ENCODE results near the gene TMEM174. TPM values are rescaled to one million over a fixed set of nuclear protein-coding genes. Genes with fewer than 3 reads are reported as not detected.

TMEM174 gene
- polyA plus RNA-seq, 2 donors = not detected

DNA sequence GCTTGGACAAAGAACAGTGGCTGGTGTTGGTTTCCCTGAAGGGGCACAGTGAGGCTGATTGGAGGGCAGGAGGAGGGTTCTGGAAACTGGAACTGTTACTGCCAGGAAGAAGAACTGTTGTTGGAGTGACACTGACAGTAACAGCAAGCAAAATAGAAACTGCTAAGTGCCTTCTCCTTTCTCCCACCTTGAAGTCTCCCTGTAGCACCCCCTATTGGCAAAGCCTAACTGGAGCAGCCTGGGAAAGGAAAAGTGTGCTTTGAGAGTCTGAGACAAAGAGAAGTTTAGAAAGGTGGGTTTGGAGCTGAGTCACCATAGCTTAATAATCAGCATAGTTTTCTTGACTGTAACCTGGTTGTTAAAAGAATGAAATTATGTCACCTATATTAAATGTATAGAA, 2.5 kb upstream of the TMEM174 start:
- no peak overlapping the region for H3K4me3 ChIP-seq (ENCODE audit: low read depth in 1 of 2, low read length in 2 of 2)
- H3K9me3 ChIP-seq (ENCODE audit: control insufficient read depth in 2 of 2, insufficient read depth in 1 of 2, low read depth in 1 of 2, low read length in 1 of 2) = no peaks in the 10 kb centered on the region
- no peaks in the 10 kb centered on the region for H3K36me3 ChIP-seq (ENCODE audit: control insufficient read depth in 2 of 2, insufficient read depth in 2 of 2, low read length in 1 of 2)
- H3K27me3 ChIP-seq (ENCODE audit: control insufficient read depth in 1 of 2, insufficient read depth in 2 of 2, low read length in 2 of 2) = peaks cover 0 to 3% of the 10 kb centered on the region in 2 donors
- H3K4me1 ChIP-seq (ENCODE audit: control insufficient read depth in 2 of 2, insufficient read depth in 2 of 2, low read length in 1 of 2) = no peaks in the 10 kb centered on the region
- no peak overlapping the region for H3K27ac ChIP-seq (ENCODE audit: low read depth in 2 of 2, low read length in 1 of 2)

DNA sequence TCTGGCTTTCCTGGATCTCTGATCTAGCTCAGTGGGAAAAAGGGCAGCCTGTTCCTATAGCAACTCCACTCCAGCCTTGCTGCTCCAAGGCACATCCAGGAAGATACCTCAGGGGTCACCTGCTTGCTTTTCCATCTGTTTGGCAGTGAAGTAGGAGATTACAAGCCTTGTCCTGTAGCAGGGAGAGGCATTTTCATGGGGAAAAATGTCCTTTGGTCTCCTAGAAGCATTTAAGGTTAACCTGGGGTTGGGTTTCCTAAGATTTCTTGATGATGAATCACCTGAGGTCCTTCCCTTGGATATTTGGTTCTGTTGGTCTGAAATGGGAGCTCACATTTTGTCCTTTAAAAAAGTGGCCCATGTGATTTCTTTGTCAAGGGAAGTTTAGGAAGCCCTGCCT, 1.5 kb upstream of the TMEM174 start:
- Histone ChIP-seq H3K27me3 (ENCODE audit: control insufficient read depth in 1 of 2, insufficient read depth in 2 of 2, low read length in 2 of 2) (no peaks in the 10 kb centered on the region), H3K4me3 (ENCODE audit: low read depth in 1 of 2, low read length in 2 of 2) (no peak overlapping the region), H3K27ac (ENCODE audit: low read depth in 2 of 2, low read length in 1 of 2) (no peak overlapping the region), H3K4me1 (ENCODE audit: control insufficient read depth in 2 of 2, insufficient read depth in 2 of 2, low read length in 1 of 2) (no peaks in the 10 kb centered on the region), H3K36me3 (ENCODE audit: control insufficient read depth in 2 of 2, insufficient read depth in 2 of 2, low read length in 1 of 2) (no peaks in the 10 kb centered on the region), H3K9me3 (ENCODE audit: control insufficient read depth in 2 of 2, insufficient read depth in 1 of 2, low read depth in 1 of 2, low read length in 1 of 2) (no peaks in the 10 kb centered on the region)

DNA sequence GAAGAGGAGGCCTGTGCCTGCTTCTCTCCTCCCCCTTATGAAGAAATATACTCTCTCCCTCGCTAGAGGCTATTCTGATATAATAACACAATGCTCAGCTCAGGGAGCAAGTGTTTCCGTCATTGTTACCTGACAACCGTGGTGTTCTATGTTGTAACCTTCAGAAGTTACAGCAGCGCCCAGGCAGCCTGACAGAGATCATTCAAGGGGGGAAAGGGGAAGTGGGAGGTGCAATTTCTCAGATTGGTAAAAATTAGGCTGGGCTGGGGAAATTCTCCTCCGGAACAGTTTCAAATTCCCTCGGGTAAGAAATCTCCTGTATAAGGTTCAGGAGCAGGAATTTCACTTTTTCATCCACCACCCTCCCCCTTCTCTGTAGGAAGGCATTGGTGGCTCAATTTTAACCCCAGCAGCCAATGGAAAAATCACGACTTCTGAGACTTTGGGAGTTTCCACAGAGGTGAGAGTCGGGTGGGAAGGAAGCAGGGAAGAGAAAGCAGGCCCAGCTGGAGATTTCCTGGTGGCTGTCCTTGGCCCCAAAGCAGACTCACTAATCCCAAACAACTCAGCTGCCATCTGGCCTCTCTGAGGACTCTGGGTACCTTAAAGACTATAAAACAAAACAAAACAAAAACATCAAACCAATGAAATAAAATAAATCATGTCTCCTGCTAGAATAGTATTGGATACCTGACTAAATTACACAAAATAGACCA, 1.3 kb downstream of the TMEM174 start:
- Histone ChIP-seq H3K4me3 (ENCODE audit: low read depth in 1 of 2, low read length in 2 of 2) (no peak overlapping the region), H3K9me3 (ENCODE audit: control insufficient read depth in 2 of 2, insufficient read depth in 1 of 2, low read depth in 1 of 2, low read length in 1 of 2) (no peaks in the 10 kb centered on the region), H3K4me1 (ENCODE audit: control insufficient read depth in 2 of 2, insufficient read depth in 2 of 2, low read length in 1 of 2) (no peaks in the 10 kb centered on the region), H3K27ac (ENCODE audit: low read depth in 2 of 2, low read length in 1 of 2) (no peak overlapping the region), H3K27me3 (ENCODE audit: control insufficient read depth in 1 of 2, insufficient read depth in 2 of 2, low read length in 2 of 2) (no peaks in the 10 kb centered on the region), H3K36me3 (ENCODE audit: control insufficient read depth in 2 of 2, insufficient read depth in 2 of 2, low read length in 1 of 2) (no peaks in the 10 kb centered on the region)
- WGBS, 2 donors = 63 to 65% methylated on average over 8 of the region's 8 CpGs

DNA sequence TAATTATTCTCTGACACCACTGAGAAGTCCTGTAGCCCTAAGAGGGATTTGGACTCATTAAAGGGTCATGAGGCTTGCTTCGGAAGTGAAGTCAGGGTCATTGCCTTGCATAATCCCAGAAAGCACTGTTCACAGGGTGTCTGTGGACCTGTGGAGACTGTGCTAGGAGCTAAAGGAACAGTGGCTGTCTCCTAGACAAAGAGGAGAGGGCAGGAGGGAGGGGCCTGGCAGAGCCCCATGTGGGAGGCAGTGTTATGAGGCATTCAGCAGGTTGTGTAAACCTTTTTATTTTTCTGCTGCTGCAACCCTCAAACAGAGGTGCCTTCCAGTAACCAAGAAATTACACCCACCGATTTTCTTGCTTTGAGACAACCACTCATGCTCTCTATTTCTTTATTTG, 3.3 kb downstream of the TMEM174 start:
- no peaks in the 10 kb centered on the region for H3K27me3 ChIP-seq (ENCODE audit: control insufficient read depth in 1 of 2, insufficient read depth in 2 of 2, low read length in 2 of 2)
- H3K9me3 ChIP-seq (ENCODE audit: control insufficient read depth in 2 of 2, insufficient read depth in 1 of 2, low read depth in 1 of 2, low read length in 1 of 2) = no peaks in the 10 kb centered on the region
- H3K36me3 ChIP-seq (ENCODE audit: control insufficient read depth in 2 of 2, insufficient read depth in 2 of 2, low read length in 1 of 2) = no peaks in the 10 kb centered on the region
- H3K4me3 ChIP-seq (ENCODE audit: low read depth in 1 of 2, low read length in 2 of 2) = no peak overlapping the region
- no peaks in the 10 kb centered on the region for H3K4me1 ChIP-seq (ENCODE audit: control insufficient read depth in 2 of 2, insufficient read depth in 2 of 2, low read length in 1 of 2)
- H3K27ac ChIP-seq (ENCODE audit: low read depth in 2 of 2, low read length in 1 of 2) = no peak overlapping the region
- WGBS, 2 donors = 79 to 90% methylated on average over 2 of the region's 2 CpGs

DNA sequence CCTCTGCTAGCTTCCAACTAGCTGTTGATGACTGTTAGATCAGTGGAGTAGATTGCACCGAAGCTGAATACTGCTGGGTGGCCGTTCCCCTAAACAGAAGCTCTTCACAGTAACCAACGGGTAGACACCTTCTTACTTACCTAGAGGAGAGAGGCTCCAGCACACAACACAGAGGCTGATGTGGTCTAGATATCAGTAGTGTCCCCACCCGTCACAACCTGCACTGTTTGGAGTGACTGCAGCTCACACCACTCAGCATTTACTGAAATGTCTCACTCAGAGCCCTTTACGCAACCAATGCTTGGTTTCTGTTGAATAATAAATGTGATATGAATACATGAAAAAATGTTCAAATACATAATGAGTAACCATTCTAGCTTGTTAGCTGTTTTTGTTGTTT, 5.3 kb downstream of the TMEM174 start:
- H3K4me1 ChIP-seq (ENCODE audit: control insufficient read depth in 2 of 2, insufficient read depth in 2 of 2, low read length in 1 of 2) = no peaks in the 10 kb centered on the region
- H3K27ac ChIP-seq (ENCODE audit: low read depth in 2 of 2, low read length in 1 of 2) = no peak overlapping the region
- no peaks in the 10 kb centered on the region for H3K27me3 ChIP-seq (ENCODE audit: control insufficient read depth in 1 of 2, insufficient read depth in 2 of 2, low read length in 2 of 2)
- 88 to 92% methylated on average over 5 of the region's 5 CpGs for WGBS, 2 donors
- H3K4me3 ChIP-seq (ENCODE audit: low read depth in 1 of 2, low read length in 2 of 2) = no peak overlapping the region
- no peaks in the 10 kb centered on the region for H3K9me3 ChIP-seq (ENCODE audit: control insufficient read depth in 2 of 2, insufficient read depth in 1 of 2, low read depth in 1 of 2, low read length in 1 of 2)
- H3K36me3 ChIP-seq (ENCODE audit: control insufficient read depth in 2 of 2, insufficient read depth in 2 of 2, low read length in 1 of 2) = no peaks in the 10 kb centered on the region

DNA sequence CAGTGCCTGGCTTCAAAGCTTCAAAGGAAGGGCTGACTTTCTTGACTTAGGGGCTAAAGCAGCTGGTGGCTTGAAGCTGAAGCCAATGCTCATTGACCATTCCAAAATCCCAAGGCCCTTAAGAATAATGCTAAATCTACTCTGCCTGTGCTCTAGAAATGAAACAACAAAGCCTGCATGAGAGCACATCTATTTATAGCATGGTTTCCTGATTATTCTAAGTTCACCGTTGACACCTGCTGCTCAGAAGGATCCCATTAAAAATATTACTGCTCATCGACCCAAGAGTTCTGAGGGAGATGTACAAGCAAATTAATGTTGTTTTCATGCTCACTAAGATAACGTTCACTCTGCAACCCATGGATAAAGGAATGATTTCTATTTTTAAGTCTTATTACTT, 6.7 kb downstream of the TMEM174 start:
- WGBS, 2 donors = 43 to 73% methylated on average over 3 of the region's 3 CpGs
- H3K4me1 ChIP-seq (ENCODE audit: control insufficient read depth in 2 of 2, insufficient read depth in 2 of 2, low read length in 1 of 2) = no peaks in the 10 kb centered on the region
- no peak overlapping the region for H3K4me3 ChIP-seq (ENCODE audit: low read depth in 1 of 2, low read length in 2 of 2)
- peaks cover 0 to 2% of the 10 kb centered on the region in 2 donors for H3K9me3 ChIP-seq (ENCODE audit: control insufficient read depth in 2 of 2, insufficient read depth in 1 of 2, low read depth in 1 of 2, low read length in 1 of 2)
- H3K27ac ChIP-seq (ENCODE audit: low read depth in 2 of 2, low read length in 1 of 2) = no peak overlapping the region
- no peaks in the 10 kb centered on the region for H3K36me3 ChIP-seq (ENCODE audit: control insufficient read depth in 2 of 2, insufficient read depth in 2 of 2, low read length in 1 of 2)
- H3K27me3 ChIP-seq (ENCODE audit: control insufficient read depth in 1 of 2, insufficient read depth in 2 of 2, low read length in 2 of 2) = no peaks in the 10 kb centered on the region

DNA sequence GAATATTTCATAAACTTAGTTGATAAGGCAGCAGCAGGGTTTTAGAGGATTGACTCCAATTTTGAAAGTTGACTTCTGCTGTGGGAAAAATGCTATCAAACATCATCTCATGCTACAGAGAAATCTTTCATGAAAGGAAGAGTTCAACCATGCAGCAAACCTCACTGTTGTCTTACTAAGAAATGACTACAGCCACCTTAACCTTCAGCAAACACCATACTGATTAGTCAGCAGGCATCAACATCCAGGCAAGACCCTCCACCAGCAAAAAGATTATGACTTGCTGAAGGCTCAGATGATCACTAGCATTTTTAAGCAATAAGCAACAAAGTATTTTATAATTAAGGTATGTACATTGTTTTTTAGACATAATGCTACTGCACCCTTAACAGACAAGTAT, 7.6 kb downstream of the TMEM174 start:
- Histone ChIP-seq H3K36me3 (ENCODE audit: control insufficient read depth in 2 of 2, insufficient read depth in 2 of 2, low read length in 1 of 2) (no peaks in the 10 kb centered on the region), H3K27ac (ENCODE audit: low read depth in 2 of 2, low read length in 1 of 2) (no peak overlapping the region), H3K9me3 (ENCODE audit: control insufficient read depth in 2 of 2, insufficient read depth in 1 of 2, low read depth in 1 of 2, low read length in 1 of 2) (peaks cover 0 to 2% of the 10 kb centered on the region in 2 donors), H3K4me3 (ENCODE audit: low read depth in 1 of 2, low read length in 2 of 2) (no peak overlapping the region), H3K4me1 (ENCODE audit: control insufficient read depth in 2 of 2, insufficient read depth in 2 of 2, low read length in 1 of 2) (no peaks in the 10 kb centered on the region), H3K27me3 (ENCODE audit: control insufficient read depth in 1 of 2, insufficient read depth in 2 of 2, low read length in 2 of 2) (no peaks in the 10 kb centered on the region)

DNA sequence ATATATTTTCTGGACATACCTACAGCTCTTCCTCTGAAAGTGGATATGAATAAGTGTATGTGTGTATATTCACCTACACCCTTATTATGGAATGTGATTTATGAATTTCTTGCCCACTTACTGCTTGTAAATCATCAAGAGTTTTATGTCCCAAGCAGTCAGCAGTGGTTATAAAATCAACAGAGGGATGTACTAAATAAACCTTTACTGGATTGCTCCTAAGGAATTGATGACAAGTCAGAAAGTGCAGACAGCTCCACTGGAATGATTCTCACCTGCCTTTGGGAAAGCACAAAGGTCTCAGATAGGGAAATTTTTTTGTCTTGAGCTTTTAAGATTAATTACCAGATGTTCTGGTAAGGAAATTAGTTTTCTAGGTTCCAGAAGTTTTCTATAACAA, 9.3 kb downstream of the TMEM174 start:
- H3K9me3 ChIP-seq (ENCODE audit: control insufficient read depth in 2 of 2, insufficient read depth in 1 of 2, low read depth in 1 of 2, low read length in 1 of 2) = peaks cover 0 to 2% of the 10 kb centered on the region in 2 donors
- no peaks in the 10 kb centered on the region for H3K4me1 ChIP-seq (ENCODE audit: control insufficient read depth in 2 of 2, insufficient read depth in 2 of 2, low read length in 1 of 2)
- H3K27ac ChIP-seq (ENCODE audit: low read depth in 2 of 2, low read length in 1 of 2) = no peak overlapping the region
- no peaks in the 10 kb centered on the region for H3K27me3 ChIP-seq (ENCODE audit: control insufficient read depth in 1 of 2, insufficient read depth in 2 of 2, low read length in 2 of 2)
- H3K36me3 ChIP-seq (ENCODE audit: control insufficient read depth in 2 of 2, insufficient read depth in 2 of 2, low read length in 1 of 2) = no peaks in the 10 kb centered on the region
- no peak overlapping the region for H3K4me3 ChIP-seq (ENCODE audit: low read depth in 1 of 2, low read length in 2 of 2)

DNA sequence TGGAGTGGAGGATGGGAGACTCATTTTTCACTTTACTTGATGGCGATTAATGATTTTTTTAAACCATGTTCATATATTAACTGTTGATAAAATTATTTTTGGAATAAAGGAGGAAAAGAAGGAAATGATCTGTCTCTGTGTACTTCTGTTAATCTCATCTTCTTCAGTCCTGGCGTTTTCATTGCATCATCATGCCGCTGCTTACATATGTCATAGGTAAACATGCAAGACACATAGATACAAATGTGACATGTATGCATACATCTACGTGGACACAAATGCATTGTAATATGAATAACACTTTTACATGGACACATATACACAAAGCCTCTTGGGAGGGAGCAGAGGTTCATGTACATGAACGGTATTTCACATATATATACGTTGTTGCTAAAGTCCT, 10.0 kb downstream of the TMEM174 start:
- WGBS, 2 donors = 67 to 76% methylated on average over 6 of the region's 6 CpGs
- no peaks in the 10 kb centered on the region for H3K36me3 ChIP-seq (ENCODE audit: control insufficient read depth in 2 of 2, insufficient read depth in 2 of 2, low read length in 1 of 2)
- H3K27ac ChIP-seq (ENCODE audit: low read depth in 2 of 2, low read length in 1 of 2) = no peak overlapping the region
- H3K9me3 ChIP-seq (ENCODE audit: control insufficient read depth in 2 of 2, insufficient read depth in 1 of 2, low read depth in 1 of 2, low read length in 1 of 2) = peaks cover 0 to 2% of the 10 kb centered on the region in 2 donors
- no peaks in the 10 kb centered on the region for H3K4me1 ChIP-seq (ENCODE audit: control insufficient read depth in 2 of 2, insufficient read depth in 2 of 2, low read length in 1 of 2)
- H3K27me3 ChIP-seq (ENCODE audit: control insufficient read depth in 1 of 2, insufficient read depth in 2 of 2, low read length in 2 of 2) = no peaks in the 10 kb centered on the region
- H3K4me3 ChIP-seq (ENCODE audit: low read depth in 1 of 2, low read length in 2 of 2) = no peak overlapping the region

DNA sequence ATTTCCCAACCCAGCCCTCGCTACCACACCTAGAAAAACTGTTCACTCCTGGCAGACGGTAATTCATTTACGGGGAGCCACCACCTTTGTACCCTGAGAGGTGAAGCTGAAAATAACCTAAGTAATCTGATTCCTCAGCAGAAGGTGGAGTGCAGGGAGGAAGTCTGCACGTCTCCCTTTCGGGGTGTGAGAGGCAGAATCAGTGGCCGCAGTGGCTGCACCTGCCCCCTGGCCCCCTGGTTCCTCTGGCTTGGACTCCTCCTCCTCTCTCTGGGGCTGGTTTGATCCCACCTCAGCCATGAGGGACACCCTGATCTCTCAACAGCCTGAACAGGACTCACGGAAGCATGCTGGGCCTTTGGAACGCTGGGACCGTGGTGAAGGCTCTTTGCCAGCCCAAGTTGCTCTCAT, 10.5 kb downstream of the TMEM174 start:
- no peak overlapping the region for H3K27ac ChIP-seq (ENCODE audit: low read depth in 2 of 2, low read length in 1 of 2)
- H3K36me3 ChIP-seq (ENCODE audit: control insufficient read depth in 2 of 2, insufficient read depth in 2 of 2, low read length in 1 of 2) = no peaks in the 10 kb centered on the region
- peaks cover 0 to 2% of the 10 kb centered on the region in 2 donors for H3K9me3 ChIP-seq (ENCODE audit: control insufficient read depth in 2 of 2, insufficient read depth in 1 of 2, low read depth in 1 of 2, low read length in 1 of 2)
- no peaks in the 10 kb centered on the region for H3K27me3 ChIP-seq (ENCODE audit: control insufficient read depth in 1 of 2, insufficient read depth in 2 of 2, low read length in 2 of 2)
- H3K4me3 ChIP-seq (ENCODE audit: low read depth in 1 of 2, low read length in 2 of 2) = no peak overlapping the region
- 50 to 57% methylated on average over 9 of the region's 9 CpGs for WGBS, 2 donors
- H3K4me1 ChIP-seq (ENCODE audit: control insufficient read depth in 2 of 2, insufficient read depth in 2 of 2, low read length in 1 of 2) = no peaks in the 10 kb centered on the region
